Measurements from ENCODE around the gene MRPS17. TPM values are rescaled to one million over a fixed set of nuclear protein-coding genes. Genes with fewer than 3 reads are reported as not detected.

The MRPS17 gene
- total and polyA plus RNA-seq, 2 donors (not counting 3 experiments of a cell fraction or from before 2014, with no cell fraction given) = 11.8 to 19.5 TPM

- Histone ChIP-seq H3K4me2 (ENCODE audit: insufficient read depth, low read length) (peak overlapping the region; percentile 12), H2AFZ (ENCODE audit: low read depth, low read length) (no peak overlapping the region), H3K27ac (ENCODE audit: insufficient read depth, low read depth, low read length) (no peak overlapping the region), H3K36me3 (ENCODE audit: control insufficient read depth in 2 of 2, extremely low read depth in 1 of 2, insufficient read depth in 2 of 2, low read length in 2 of 2) (peaks cover 7 to 15% of the 10 kb centered on the region in 2 experiments), H3K79me2 (ENCODE audit: control insufficient read depth, insufficient read depth, low read length) (peaks cover 8% of the 10 kb centered on the region), H3K4me3 (replicated peaks in 1 of 3; ENCODE audit: insufficient read depth in 1 of 3, low read depth in 1 of 3, low read length in 3 of 3) (peak overlapping the region in 1 of 3 experiments; percentile 25), H3K4me1 (ENCODE audit: control insufficient read depth, extremely low read depth, insufficient read depth, low read length) (peaks cover 11% of the 10 kb centered on the region), H3K27me3 (ENCODE audit: control insufficient read depth in 2 of 2, insufficient read depth in 2 of 2, low read length in 2 of 2) (no peaks in the 10 kb centered on the region), H3K9me3 (replicated peaks; ENCODE audit: control insufficient read depth, insufficient read depth, low read length) (no peaks in the 10 kb centered on the region), H4K20me1 (replicated peaks; ENCODE audit: control insufficient read depth, extremely low read depth, insufficient read depth, low read length) (no peaks in the 10 kb centered on the region), H3K9me1 (replicated peaks; ENCODE audit: control insufficient read depth, extremely low read depth, insufficient read depth, low read length) (no peaks in the 10 kb centered on the region), H3K9ac (replicated peaks; ENCODE audit: extremely low read depth, insufficient read depth, low read length) (no peak overlapping the region)
- POLR2A ChIA-PET = no interaction called here
- TF ChIP-seq CTCF (IDR thresholded peaks at IDR 0.05; ENCODE audit: extremely low read depth in 1 of 2, insufficient read depth in 1 of 2, low read depth in 1 of 2, low read length in 2 of 2) = no peak
- TF ChIP-seq GATA2 (IDR thresholded peaks at IDR 0.05; ENCODE audit: insufficient read depth, insufficient read length, low read depth, low read length) = no peak
- no peak for TF ChIP-seq JUN (IDR thresholded peaks at IDR 0.05; ENCODE audit: borderline replicate concordance, insufficient read depth, insufficient read length, low read depth)
- no peak for TF ChIP-seq POLR2A (IDR thresholded peaks at IDR 0.05; ENCODE audit: low read depth, low read length)
- TF ChIP-seq FOS (IDR thresholded peaks at IDR 0.05; ENCODE audit: borderline replicate concordance, insufficient read depth, low read length) = no peak
- no peak for TF ChIP-seq POLR2AphosphoS5 (IDR thresholded peaks at IDR 0.05; ENCODE audit: insufficient read depth, low read depth, low read length)
- no peak for TF ChIP-seq EZH2 (IDR thresholded peaks at IDR 0.05; ENCODE audit: borderline replicate concordance, low read depth, low read length, severe bottlenecking)
- no peak for TF ChIP-seq MAX (IDR thresholded peaks at IDR 0.05; ENCODE audit: insufficient read depth, insufficient read length)
- TF ChIP-seq MYC (IDR thresholded peaks at IDR 0.05; ENCODE audit: low read depth, low read length) = no peak
- no TSS peak for BruUV-seq (replicated peaks)
- dilution Hi-C loops (cut with MboI; ENCODE audit: extremely low pct_ligation_motif_present, low sequenced_read_pairs) = no loop called here
- FAIRE-seq = peak; percentile 97
- CTCF ChIA-PET = interaction anchor here (2.3 kb wide), 1 partner anchor 14 kb away, joined by 5 read pairs; no protein-coding TSS in a partner anchor
- intact Hi-C loops (cut with micrococcal nuclease) = no loop called here
- peak; percentile 94 for DNase-seq (ENCODE audit: low read depth, low spot score)
These were observed 26.2 kb downstream of the MRPS17 start for GRCh38 chr7:55977831-55978230.
